CD8-positive, alpha-beta memory T cell (primary cell): ENCODE results near the gene CDC45. TPM values are rescaled to one million over a fixed set of nuclear protein-coding genes. Genes with fewer than 3 reads are reported as not detected.

Experiments used
- CTCF ChIA-PET: fragments of 350-600 bp; sonication (Branson Sonifier 250); formaldehyde crosslinking; loops from one replicate; lab custom pipeline; 2021; ENCODE audit warnings: antibody characterized with exemption; lab: Charles Lee
- POLR2A ChIA-PET: fragments of 350-600 bp; sonication (Branson Sonifier 250); formaldehyde crosslinking; loops from one replicate; lab custom pipeline; 2021; ENCODE audit warnings: antibody characterized with exemption; lab: Charles Lee
- DNase-seq, 5 donors: peaks; one replicate each; pipeline versions ENCODE4 v3.0.0 to v3.0.0-alpha.2; 2020 to 2022; ENCODE audit warnings: mixed read lengths in 1 of 5
- H3K27ac ChIP-seq: one replicate; pipeline ENCODE4 v1.7.0; 2013; ENCODE audit warnings: low read depth, mild to moderate bottlenecking, low read length, moderate library complexity
- H3K27me3 ChIP-seq: 2 replicates; pipeline ENCODE4 v1.7.0; 2013; ENCODE audit warnings: low read length, mild to moderate bottlenecking; ENCODE audit not compliant: insufficient read depth, poor library complexity, severe bottlenecking
- H3K36me3 ChIP-seq: 2 replicates; pipeline ENCODE4 v1.7.0; 2013; ENCODE audit warnings: mild to moderate bottlenecking, low read length, moderate library complexity; ENCODE audit not compliant: insufficient read depth
- H3K4me1 ChIP-seq: 2 replicates; pipeline ENCODE4 v1.7.0; 2013; ENCODE audit warnings: mild to moderate bottlenecking, low read length, moderate library complexity; ENCODE audit not compliant: insufficient read depth
- H3K4me3 ChIP-seq: 2 replicates; pipeline ENCODE4 v1.7.0; 2013; ENCODE audit warnings: mild to moderate bottlenecking, low read length
- H3K9me3 ChIP-seq: 2 replicates; pipeline ENCODE4 v1.7.0; 2013; ENCODE audit warnings: mild to moderate bottlenecking, low read length
- H3K27ac Mint-ChIP-seq, 8 donors: one replicate each; pipeline ENCODE4 v1.8.0; 2020 to 2021; ENCODE audit warnings: mixed read lengths in 8 of 8, mild to moderate bottlenecking in 6 of 8, inconsistent platforms in 3 of 8, moderate library complexity in 3 of 8
- H3K27me3 Mint-ChIP-seq, 2 donors: one replicate each; pipeline ENCODE4 v1.8.0; 2020 to 2021; ENCODE audit warnings: mixed read lengths in 2 of 2, mild to moderate bottlenecking in 1 of 2, moderate library complexity in 1 of 2
- H3K36me3 Mint-ChIP-seq, 3 donors: one replicate each; pipeline ENCODE4 v1.8.0; 2020 to 2021; ENCODE audit warnings: mixed read lengths in 3 of 3, inconsistent platforms in 1 of 3, mild to moderate bottlenecking in 1 of 3
- H3K4me1 Mint-ChIP-seq, 3 donors: one replicate each; pipeline ENCODE4 v1.8.0; 2020 to 2021; ENCODE audit warnings: mixed read lengths in 3 of 3, inconsistent platforms in 1 of 3, mild to moderate bottlenecking in 1 of 3
- H3K4me3 Mint-ChIP-seq, 7 donors: one replicate each; pipeline ENCODE4 v1.8.0; 2020 to 2021; ENCODE audit warnings: mixed read lengths in 7 of 7, mild to moderate bottlenecking in 6 of 7, moderate library complexity in 4 of 7, inconsistent platforms in 2 of 7
- H3K9me3 Mint-ChIP-seq, 5 donors: one replicate each; pipeline ENCODE4 v1.8.0; 2020 to 2022; ENCODE audit warnings: mixed read lengths in 5 of 5, mild to moderate bottlenecking in 3 of 5, moderate library complexity in 2 of 5, inconsistent platforms in 1 of 5
- polyA plus RNA-seq: library from polyadenylated mRNA; unstranded; fragments of 300-500 nt; fragmentation: Illumina TruSeq; gene quantifications from one replicate; pipeline ENCODE4 v1.2.3, GENCODE V29; 2021
- total RNA-seq, 2 experiments: library from RNA; stranded (reverse); gene quantifications; one replicate each; pipeline ENCODE4 v1.2.3, GENCODE V29; 2021

Gene CDC45
- total and polyA plus RNA-seq, 3 experiments from 2014 or later, result 0.17 to 101 (median 99.0) TPM

- H3K9me3 ChIP-seq, result no peaks in the 10 kb centered on the region
- DNase-seq, result no peak
- POLR2A ChIA-PET, result no interaction called here
- no peak overlapping the region for H3K4me3 ChIP-seq
- CTCF ChIA-PET, result no interaction called here
- H3K27ac Mint-ChIP-seq, result peak overlapping the region in 4 of 8 donors; percentile 37 to 80 (median 53)
- peaks cover 24% of the 10 kb centered on the region for H3K4me1 ChIP-seq
- H3K36me3 Mint-ChIP-seq, result peaks cover 7 to 56% (median 11%) of the 10 kb centered on the region in 3 donors
- no peaks in the 10 kb centered on the region for H3K27me3 Mint-ChIP-seq
- H3K27me3 ChIP-seq, result no peaks in the 10 kb centered on the region
- peaks cover 15 to 23% (median 22%) of the 10 kb centered on the region in 3 donors for H3K4me1 Mint-ChIP-seq
- peak overlapping the region in 1 of 7 donors; percentile 20 for H3K4me3 Mint-ChIP-seq
- H3K27ac ChIP-seq, result no peak overlapping the region
- H3K36me3 ChIP-seq, result peaks cover 38% of the 10 kb centered on the region
- no peaks in the 10 kb centered on the region for H3K9me3 Mint-ChIP-seq
Measured at GRCh38 chr22:19450363-19451175, 29.2 kb upstream of the CDC45 start.

- POLR2A ChIA-PET, result interaction anchor here (0.5 kb wide), 1 partner anchor 36 kb away, joined by 5 read pairs; no protein-coding TSS in a partner anchor
- H3K36me3 Mint-ChIP-seq, result peaks cover 7 to 66% (median 11%) of the 10 kb centered on the region in 3 donors
Measured at GRCh38 chr22:19451570-19451969, 28.1 kb upstream of the CDC45 start.

GRCh38 chr22:19453718-19454117 is 26.0 kb upstream of the CDC45 start:
- Mint-ChIP-seq H3K27ac (peak overlapping the region in 1 of 8 donors; percentile 64), H3K27me3 (no peaks in the 10 kb centered on the region), H3K4me1 (peaks cover 0 to under 1% (median 0%) of the 10 kb centered on the region in 3 donors), H3K9me3 (no peaks in the 10 kb centered on the region), H3K4me3 (no peak overlapping the region), H3K36me3 (peaks cover 7 to 80% (median 15%) of the 10 kb centered on the region in 3 donors)
- Histone ChIP-seq H3K27me3 (no peaks in the 10 kb centered on the region), H3K27ac (no peak overlapping the region), H3K36me3 (peaks cover 59% of the 10 kb centered on the region), H3K4me3 (no peak overlapping the region), H3K4me1 (peaks cover 5% of the 10 kb centered on the region), H3K9me3 (no peaks in the 10 kb centered on the region)
- no peak for DNase-seq
- CTCF ChIA-PET, result no interaction called here
- POLR2A ChIA-PET, result no interaction called here

More at GRCh38 chr22:19451570-19451969, 28.1 kb upstream of the CDC45 start:
- Mint-ChIP-seq H3K4me3 (peak overlapping the region in 2 of 7 donors; percentile 8 to 66), H3K27ac (peak overlapping the region in 4 of 8 donors; percentile 19 to 80 (median 58)), H3K4me1 (peaks cover 10 to 15% (median 14%) of the 10 kb centered on the region in 3 donors), H3K9me3 (no peaks in the 10 kb centered on the region), H3K27me3 (no peaks in the 10 kb centered on the region)
- CTCF ChIA-PET, result no interaction called here
- no peak for DNase-seq
- Histone ChIP-seq H3K4me1 (peaks cover 16% of the 10 kb centered on the region), H3K27me3 (no peaks in the 10 kb centered on the region), H3K9me3 (no peaks in the 10 kb centered on the region), H3K27ac (no peak overlapping the region), H3K4me3 (no peak overlapping the region), H3K36me3 (peaks cover 48% of the 10 kb centered on the region)

GRCh38 chr22:19454156-19454555 is 25.6 kb upstream of the CDC45 start:
- ChIA-PET CTCF (no interaction called here), POLR2A (no interaction called here)
- Mint-ChIP-seq H3K27ac (peak overlapping the region in 4 of 8 donors; percentile 2 to 75 (median 64)), H3K9me3 (no peaks in the 10 kb centered on the region), H3K4me1 (no peaks in the 10 kb centered on the region), H3K27me3 (no peaks in the 10 kb centered on the region), H3K4me3 (no peak overlapping the region), H3K36me3 (peaks cover 7 to 83% (median 15%) of the 10 kb centered on the region in 3 donors)
- Histone ChIP-seq H3K4me3 (no peak overlapping the region), H3K4me1 (peaks cover under 1% of the 10 kb centered on the region), H3K27me3 (no peaks in the 10 kb centered on the region), H3K27ac (no peak overlapping the region), H3K36me3 (peaks cover 59% of the 10 kb centered on the region), H3K9me3 (no peaks in the 10 kb centered on the region)
- no peak for DNase-seq

GRCh38 chr22:19455033-19455432 is 24.7 kb upstream of the CDC45 start:
- H3K27ac Mint-ChIP-seq, result peak overlapping the region in 4 of 8 donors; percentile 17 to 91 (median 55)

GRCh38 chr22:19455585-19456370 is 23.9 kb upstream of the CDC45 start:
- Mint-ChIP-seq H3K4me3 (no peak overlapping the region), H3K27me3 (no peaks in the 10 kb centered on the region), H3K36me3 (peaks cover 7 to 85% (median 15%) of the 10 kb centered on the region in 3 donors), H3K9me3 (no peaks in the 10 kb centered on the region), H3K4me1 (no peaks in the 10 kb centered on the region), H3K27ac (peak overlapping the region in 1 of 8 donors; percentile 25)
- DNase-seq, result no peak
- H3K27ac ChIP-seq, result no peak overlapping the region
- H3K4me1 ChIP-seq, result no peaks in the 10 kb centered on the region
- H3K4me3 ChIP-seq, result no peak overlapping the region
- POLR2A ChIA-PET, result no interaction called here
- H3K36me3 ChIP-seq, result peaks cover 66% of the 10 kb centered on the region
- no peaks in the 10 kb centered on the region for H3K9me3 ChIP-seq
- CTCF ChIA-PET, result no interaction called here
- no peaks in the 10 kb centered on the region for H3K27me3 ChIP-seq

More at GRCh38 chr22:19455033-19455432, 24.7 kb upstream of the CDC45 start:
- Histone ChIP-seq H3K4me3 (no peak overlapping the region), H3K27ac (no peak overlapping the region), H3K27me3 (no peaks in the 10 kb centered on the region), H3K9me3 (no peaks in the 10 kb centered on the region), H3K36me3 (peaks cover 60% of the 10 kb centered on the region), H3K4me1 (no peaks in the 10 kb centered on the region)
- no peak for DNase-seq
- Mint-ChIP-seq H3K36me3 (peaks cover 7 to 86% (median 15%) of the 10 kb centered on the region in 3 donors), H3K4me3 (no peak overlapping the region), H3K9me3 (no peaks in the 10 kb centered on the region), H3K27me3 (no peaks in the 10 kb centered on the region), H3K4me1 (no peaks in the 10 kb centered on the region)
- ChIA-PET POLR2A (no interaction called here), CTCF (no interaction called here)

- CTCF ChIA-PET, result no interaction called here
Measured at GRCh38 chr22:19456541-19456940, 23.2 kb upstream of the CDC45 start.

More at GRCh38 chr22:19456541-19456940, 23.2 kb upstream of the CDC45 start:
- Mint-ChIP-seq H3K9me3 (no peaks in the 10 kb centered on the region), H3K4me1 (no peaks in the 10 kb centered on the region), H3K27ac (no peak overlapping the region), H3K27me3 (no peaks in the 10 kb centered on the region), H3K4me3 (no peak overlapping the region), H3K36me3 (peaks cover 7 to 84% (median 18%) of the 10 kb centered on the region in 3 donors)
- Histone ChIP-seq H3K27me3 (no peaks in the 10 kb centered on the region), H3K9me3 (no peaks in the 10 kb centered on the region), H3K36me3 (peaks cover 66% of the 10 kb centered on the region), H3K4me1 (no peaks in the 10 kb centered on the region), H3K27ac (no peak overlapping the region), H3K4me3 (no peak overlapping the region)
- POLR2A ChIA-PET, result no interaction called here
- DNase-seq, result no peak
